Suppressor macrophage treated with lipopolysaccharide for 1 hour (primary cell): Measurements from ENCODE around the gene TOMM34.

Source experiments
- DNase-seq, 3 donors: peaks; one replicate each; pipeline ENCODE4 v3.0.0-alpha.2; 2020 to 2022

TOMM34 gene

GRCh38 chr20:44962483-44962882 lies 2.3 kb upstream of the TOMM34 start:
- no peak for DNase-seq

GRCh38 chr20:44961870-44962267 lies 1.7 kb upstream of the TOMM34 start:
- DNase-seq = peak in 2 of 3 donors; percentile 44 to 45

- no peak for DNase-seq
Observed at GRCh38 chr20:44961011-44961869, 1.0 kb upstream of the TOMM34 start.

GRCh38 chr20:44959638-44960102 lies 527 bp downstream of the TOMM34 start:
- DNase-seq = peak; percentile 94 to 96 (median 96)

- peak; percentile 40 to 67 (median 64) for DNase-seq
Observed at GRCh38 chr20:44959082-44959637, 1.0 kb downstream of the TOMM34 start.

- DNase-seq = no peak
Observed at GRCh38 chr20:44958276-44958675, 1.9 kb downstream of the TOMM34 start.

- DNase-seq = no peak
Observed at GRCh38 chr20:44956410-44956809, 3.8 kb downstream of the TOMM34 start.

GRCh38 chr20:44955270-44955669 lies 4.9 kb downstream of the TOMM34 start:
- no peak for DNase-seq

- no peak for DNase-seq
Observed at GRCh38 chr20:44954211-44954610, 6.0 kb downstream of the TOMM34 start.

- no peak for DNase-seq
Observed at GRCh38 chr20:44952731-44953130, 7.5 kb downstream of the TOMM34 start.

- DNase-seq = no peak
Observed at GRCh38 chr20:44950368-44950767, 9.8 kb downstream of the TOMM34 start.

- no peak for DNase-seq
Observed at GRCh38 chr20:44948513-44948912, 11.7 kb downstream of the TOMM34 start.

GRCh38 chr20:44948107-44948506 lies 12.1 kb downstream of the TOMM34 start:
- no peak for DNase-seq

- DNase-seq = no peak
Observed at GRCh38 chr20:44946271-44946852, 13.8 kb downstream of the TOMM34 start.

GRCh38 chr20:44945261-44945660 lies 14.9 kb downstream of the TOMM34 start:
- no peak for DNase-seq

- no peak for DNase-seq
Observed at GRCh38 chr20:44943828-44944227, 16.4 kb downstream of the TOMM34 start.

GRCh38 chr20:44942264-44942973 lies 17.8 kb downstream of the TOMM34 start:
- DNase-seq = no peak

- DNase-seq = no peak
Observed at GRCh38 chr20:44941120-44941691, 19.0 kb downstream of the TOMM34 start.

GRCh38 chr20:44938637-44939036 lies 21.6 kb downstream of the TOMM34 start:
- no peak for DNase-seq

GRCh38 chr20:44936510-44936909 lies 23.7 kb downstream of the TOMM34 start:
- DNase-seq = no peak

GRCh38 chr20:44932916-44933315 lies 27.3 kb downstream of the TOMM34 start:
- no peak for DNase-seq

- no peak for DNase-seq
Observed at GRCh38 chr20:44931911-44932310, 28.3 kb downstream of the TOMM34 start.
